ENCODE measurements around the gene CAMTA1. TPM values are rescaled to one million over a fixed set of nuclear protein-coding genes. Genes with fewer than 3 reads are reported as not detected.
A peak's percentile ranks its signal among the peaks of the same experiment; 100 is the strongest.
"Not testable (repeated sequence)": the region's sequence is repeated elsewhere in the genome, so short reads cannot be mapped to it uniquely, and the experiment has no call there.

CAMTA1 gene
- total RNA-seq, 4 donors from 2014 or later: 57.4 to 88.3 (median 62.1) TPM

DNA sequence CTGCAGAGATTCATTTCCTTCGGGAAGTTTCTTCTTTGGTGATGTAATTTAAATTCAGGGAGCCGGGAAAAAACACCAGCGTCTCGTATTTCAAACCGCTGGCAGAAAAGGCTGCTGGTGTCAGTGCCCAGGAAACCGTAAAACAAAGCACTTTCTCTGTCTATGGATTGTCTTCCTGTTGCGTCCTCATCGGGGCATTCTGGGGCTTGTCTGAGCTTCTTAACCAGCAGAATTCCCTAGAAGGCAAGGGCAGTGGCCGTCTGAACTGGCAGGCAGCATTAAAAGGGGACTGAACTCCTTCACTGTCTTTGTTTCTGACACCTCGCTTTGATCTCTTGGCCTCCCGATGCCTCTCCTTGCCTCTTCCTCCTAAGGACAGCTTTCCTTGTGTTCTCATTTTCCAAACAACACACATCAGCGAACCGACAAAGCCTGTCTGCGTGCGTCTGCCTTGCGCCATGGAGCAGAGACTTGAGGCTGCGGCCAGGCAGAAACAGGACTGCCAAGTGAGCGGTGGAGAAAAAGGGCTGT is 594.3 kb downstream of the CAMTA1 start:
- H3K36me3 ChIP-seq: no peaks in the 10 kb centered on the region
- peak overlapping the region in 1 of 4 donors; percentile 33 for H3K27ac ChIP-seq
- no peak for TF ChIP-seq POLR2A (IDR thresholded peaks at IDR 0.05)
- TF ChIP-seq CTCF (IDR thresholded peaks at IDR 0.05): no peak
- H3K27me3 ChIP-seq: no peaks in the 10 kb centered on the region
- peak in 1 of 3 donors; percentile 13 for DNase-seq
- H3K4me3 ChIP-seq: no peak overlapping the region
- H3K9me3 ChIP-seq: no peaks in the 10 kb centered on the region
- no peaks in the 10 kb centered on the region for H3K4me1 ChIP-seq

DNA sequence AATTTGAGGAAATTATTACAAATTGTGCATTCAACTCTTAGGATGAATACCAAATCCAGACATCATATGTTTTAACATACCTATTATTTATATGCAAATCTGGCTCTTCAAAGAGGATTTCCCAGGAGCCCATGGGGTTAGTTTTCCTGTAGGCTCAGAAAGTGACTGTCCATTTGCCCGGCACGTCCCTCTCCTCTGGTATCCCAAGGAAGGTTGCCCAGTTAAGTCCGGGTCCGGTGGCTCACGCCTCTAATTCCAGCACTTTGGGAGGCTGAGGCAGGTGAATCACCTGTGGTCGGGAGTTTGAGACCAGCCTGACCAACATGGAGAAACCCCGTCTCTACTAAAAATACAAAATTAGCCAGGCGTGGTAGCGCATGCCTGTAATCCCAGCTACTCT is 594.8 kb downstream of the CAMTA1 start:
- H3K4me3 ChIP-seq, H3K36me3 ChIP-seq, H3K4me1 ChIP-seq, H3K9me3 ChIP-seq, H3K27me3 ChIP-seq: not testable (repeated sequence)
- H3K27ac ChIP-seq: peak overlapping the region in 1 of 4 donors; percentile 33
- DNase-seq: peak in 1 of 3 donors; percentile 6

DNA sequence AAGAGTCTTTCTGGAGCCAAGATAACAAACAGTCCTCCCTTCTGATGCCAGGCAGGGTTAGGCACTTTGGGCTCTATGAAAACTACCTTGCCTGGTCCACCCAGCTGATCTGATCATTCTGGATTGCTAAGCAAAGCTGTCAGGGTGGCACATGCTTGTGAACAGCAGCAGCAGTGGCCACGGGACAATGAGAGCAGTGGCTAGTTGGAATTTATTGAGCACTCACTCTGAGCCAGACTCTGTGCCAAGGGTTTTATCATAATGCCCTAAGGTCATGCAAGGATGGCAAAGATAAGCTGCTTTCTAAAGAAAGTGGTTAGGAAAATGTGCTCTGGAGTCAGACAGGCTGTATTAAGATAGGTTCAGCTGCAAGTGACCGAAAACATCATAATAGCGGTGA is 595.5 kb downstream of the CAMTA1 start:
- Histone ChIP-seq H3K4me3 (no peak overlapping the region), H3K4me1 (no peaks in the 10 kb centered on the region), H3K27ac (no peak overlapping the region), H3K9me3 (no peaks in the 10 kb centered on the region), H3K36me3 (no peaks in the 10 kb centered on the region), H3K27me3 (no peaks in the 10 kb centered on the region)
- TF ChIP-seq CTCF (IDR thresholded peaks at IDR 0.05) (no peak), POLR2A (IDR thresholded peaks at IDR 0.05) (no peak)
- DNase-seq: peak in 1 of 3 donors; percentile 19

DNA sequence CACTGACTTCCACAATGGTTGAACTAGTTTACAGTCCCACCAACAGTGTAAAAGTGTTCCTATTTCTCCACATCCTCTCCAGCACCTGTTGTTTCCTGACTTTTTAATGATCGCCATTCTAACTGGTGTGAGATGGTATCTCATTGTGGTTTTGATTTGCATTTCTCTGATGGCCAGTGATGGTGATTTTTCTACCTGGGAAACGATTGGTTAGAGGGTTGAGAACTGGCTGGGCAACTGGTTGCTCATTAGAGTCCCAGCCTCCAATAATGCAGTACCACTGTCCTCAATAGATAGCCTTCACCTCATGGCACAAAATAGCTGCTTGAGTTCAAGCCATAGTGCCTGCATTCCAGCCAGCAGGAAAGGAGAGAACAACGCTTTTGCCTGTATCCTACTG is 596.5 kb downstream of the CAMTA1 start:
- not testable (repeated sequence) for H3K36me3 ChIP-seq, H3K4me3 ChIP-seq, H3K27me3 ChIP-seq, H3K27ac ChIP-seq, H3K9me3 ChIP-seq, DNase-seq, H3K4me1 ChIP-seq

- DNase-seq: no peak
- H3K4me1 ChIP-seq: peaks cover 0 to 2% (median 0%) of the 10 kb centered on the region in 4 donors
- TF ChIP-seq POLR2A (IDR thresholded peaks at IDR 0.05) (no peak), CTCF (IDR thresholded peaks at IDR 0.05) (no peak)
- H3K36me3 ChIP-seq: no peaks in the 10 kb centered on the region
- no peaks in the 10 kb centered on the region for H3K27me3 ChIP-seq
- H3K4me3 ChIP-seq: no peak overlapping the region
- H3K9me3 ChIP-seq: no peaks in the 10 kb centered on the region
- no peak overlapping the region for H3K27ac ChIP-seq
These were observed 597.7 kb downstream of the CAMTA1 start for GRCh38 chr1:7382971-7383370.

- H3K27ac ChIP-seq: no peak overlapping the region
- no peak overlapping the region for H3K4me3 ChIP-seq
- peaks cover 0 to 4% (median 0%) of the 10 kb centered on the region in 4 donors for H3K9me3 ChIP-seq
- TF ChIP-seq CTCF (IDR thresholded peaks at IDR 0.05): no peak
- TF ChIP-seq POLR2A (IDR thresholded peaks at IDR 0.05): no peak
- no peaks in the 10 kb centered on the region for H3K36me3 ChIP-seq
- H3K27me3 ChIP-seq: no peaks in the 10 kb centered on the region
- peak in 1 of 3 donors; percentile 25 for DNase-seq
- H3K4me1 ChIP-seq: peaks cover 0 to 10% (median 0%) of the 10 kb centered on the region in 4 donors
These were observed 598.6 kb downstream of the CAMTA1 start for GRCh38 chr1:7383671-7384520.
